ENCODE data around the gene SLC22A3.

Gene SLC22A3

DNA sequence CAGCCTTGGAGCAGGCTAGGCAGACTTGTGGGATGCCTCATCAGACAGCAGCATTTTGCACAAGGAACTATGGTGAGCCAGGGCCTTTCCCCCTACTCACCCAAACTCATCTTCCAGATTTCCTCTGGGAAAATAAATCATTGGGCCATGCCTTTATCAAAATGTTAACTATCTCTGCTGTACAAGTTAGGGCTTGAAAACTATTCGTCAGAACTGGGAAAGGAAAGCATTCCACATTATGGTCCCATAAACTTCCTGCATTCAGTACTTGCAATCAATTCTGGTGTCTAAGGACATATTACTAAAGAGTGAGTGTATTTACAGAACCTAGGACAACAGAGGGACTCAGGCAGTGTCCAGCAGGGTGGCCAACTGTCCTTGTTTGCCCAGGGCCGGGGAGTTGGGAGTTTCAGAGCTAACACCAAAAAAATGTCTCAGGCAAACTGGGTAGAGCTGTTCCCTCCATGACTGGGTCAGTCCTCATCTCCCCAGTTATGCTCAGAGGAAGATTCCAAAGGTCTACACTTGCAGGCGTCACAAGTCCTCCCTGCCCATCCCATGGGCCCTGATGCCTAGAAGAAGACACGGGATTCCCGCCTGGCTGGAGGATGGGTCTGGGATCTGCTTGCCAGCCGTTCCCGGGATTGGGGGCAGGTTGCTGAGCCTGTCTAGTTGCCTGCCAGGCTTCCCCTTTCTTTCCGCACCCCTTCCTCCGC is 72.2 kb downstream of the SLC22A3 start:
- no peak for DNase-seq (ENCODE audit: low read depth)
- no peak overlapping the region for H3K4me3 ChIP-seq (replicated peaks; ENCODE audit: low read depth, low read length)
- TF ChIP-seq, protein P1, sequence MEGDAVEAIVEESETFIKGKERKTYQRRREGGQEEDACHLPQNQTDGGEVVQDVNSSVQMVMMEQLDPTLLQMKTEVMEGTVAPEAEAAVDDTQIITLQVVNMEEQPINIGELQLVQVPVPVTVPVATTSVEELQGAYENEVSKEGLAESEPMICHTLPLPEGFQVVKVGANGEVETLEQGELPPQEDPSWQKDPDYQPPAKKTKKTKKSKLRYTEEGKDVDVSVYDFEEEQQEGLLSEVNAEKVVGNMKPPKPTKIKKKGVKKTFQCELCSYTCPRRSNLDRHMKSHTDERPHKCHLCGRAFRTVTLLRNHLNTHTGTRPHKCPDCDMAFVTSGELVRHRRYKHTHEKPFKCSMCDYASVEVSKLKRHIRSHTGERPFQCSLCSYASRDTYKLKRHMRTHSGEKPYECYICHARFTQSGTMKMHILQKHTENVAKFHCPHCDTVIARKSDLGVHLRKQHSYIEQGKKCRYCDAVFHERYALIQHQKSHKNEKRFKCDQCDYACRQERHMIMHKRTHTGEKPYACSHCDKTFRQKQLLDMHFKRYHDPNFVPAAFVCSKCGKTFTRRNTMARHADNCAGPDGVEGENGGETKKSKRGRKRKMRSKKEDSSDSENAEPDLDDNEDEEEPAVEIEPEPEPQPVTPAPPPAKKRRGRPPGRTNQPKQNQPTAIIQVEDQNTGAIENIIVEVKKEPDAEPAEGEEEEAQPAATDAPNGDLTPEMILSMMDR (IDR thresholded peaks at IDR 0.05; ENCODE audit: low read length, missing control alignments): no peak

DNA sequence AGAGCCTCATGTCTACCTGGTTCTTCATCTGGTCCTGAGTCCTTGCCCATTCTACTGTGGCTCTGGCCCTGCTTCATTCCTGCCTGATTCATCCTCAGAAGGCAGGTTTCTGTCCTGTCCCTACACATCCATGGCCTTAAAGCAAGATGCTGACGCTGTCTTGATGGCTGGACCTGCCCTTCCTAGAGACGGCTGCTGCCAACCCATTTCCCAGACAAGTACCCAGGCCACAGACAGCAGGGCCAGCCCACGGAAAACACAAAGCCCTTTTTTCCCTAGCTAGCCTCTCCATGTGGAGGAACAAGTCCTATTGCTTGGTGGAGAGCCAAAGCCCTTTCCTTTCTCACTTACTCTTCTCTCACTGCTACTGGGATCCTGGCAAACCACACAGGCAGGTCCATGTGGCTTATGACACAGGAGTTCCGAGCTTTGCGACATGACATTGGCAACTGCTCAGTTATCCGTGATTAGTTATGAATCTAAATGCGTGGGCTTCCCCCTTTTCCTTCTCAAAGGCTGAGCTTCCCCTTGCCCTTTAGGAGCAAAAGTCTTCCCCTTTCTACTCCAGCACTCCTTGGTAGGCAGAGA is 72.9 kb downstream of the SLC22A3 start:
- TF ChIP-seq, protein P1 (IDR thresholded peaks at IDR 0.05; ENCODE audit: low read length, missing control alignments): no peak
- peak; percentile 45 for DNase-seq (ENCODE audit: low read depth)
- no peak overlapping the region for H3K4me3 ChIP-seq (replicated peaks; ENCODE audit: low read depth, low read length)

DNA sequence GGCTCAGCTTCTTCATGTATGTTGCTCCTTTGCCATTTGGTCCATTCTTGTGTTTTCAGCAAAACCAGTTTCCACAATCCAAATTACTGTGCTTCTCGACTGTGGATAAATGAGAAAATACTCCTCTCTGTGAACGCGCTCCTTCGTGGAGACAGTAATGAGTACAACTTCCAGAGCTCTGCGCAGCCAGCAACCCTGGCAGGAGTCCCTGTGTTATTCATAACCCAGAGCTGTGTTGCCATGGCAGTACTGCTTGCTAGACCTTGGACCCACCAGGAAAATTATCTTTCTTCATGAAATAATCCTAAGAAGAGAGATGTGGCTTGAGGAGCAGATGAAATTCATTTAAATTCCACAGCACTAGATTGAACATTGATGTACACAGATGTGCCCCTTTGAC is 73.7 kb downstream of the SLC22A3 start:
- TF ChIP-seq, protein P1 (IDR thresholded peaks at IDR 0.05; ENCODE audit: low read length, missing control alignments): no peak
- no peak overlapping the region for H3K4me3 ChIP-seq (replicated peaks; ENCODE audit: low read depth, low read length)
- peak; percentile 83 for DNase-seq (ENCODE audit: low read depth)

DNA sequence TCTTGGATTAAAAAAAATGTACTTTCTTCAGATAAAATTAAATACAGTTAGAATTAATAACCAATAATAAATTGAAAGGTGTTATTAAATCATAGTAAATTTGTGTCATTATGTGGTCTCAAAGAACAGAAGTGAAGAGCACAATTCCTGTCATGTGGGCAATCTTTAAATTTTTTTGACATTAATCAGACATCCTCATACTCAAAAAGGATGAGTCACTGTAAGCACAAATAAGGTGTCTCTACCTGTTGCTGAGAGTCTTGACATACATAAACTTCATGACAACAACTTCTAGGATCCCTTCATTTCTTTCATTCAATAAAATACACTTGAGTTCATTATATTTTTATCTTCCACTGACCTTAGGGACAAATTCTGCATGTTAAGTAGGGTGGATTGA is 76.1 kb downstream of the SLC22A3 start:
- TF ChIP-seq, protein P1 (IDR thresholded peaks at IDR 0.05; ENCODE audit: low read length, missing control alignments): no peak
- no peak for DNase-seq (ENCODE audit: low read depth)
- H3K4me3 ChIP-seq (replicated peaks; ENCODE audit: low read depth, low read length): no peak overlapping the region

DNA sequence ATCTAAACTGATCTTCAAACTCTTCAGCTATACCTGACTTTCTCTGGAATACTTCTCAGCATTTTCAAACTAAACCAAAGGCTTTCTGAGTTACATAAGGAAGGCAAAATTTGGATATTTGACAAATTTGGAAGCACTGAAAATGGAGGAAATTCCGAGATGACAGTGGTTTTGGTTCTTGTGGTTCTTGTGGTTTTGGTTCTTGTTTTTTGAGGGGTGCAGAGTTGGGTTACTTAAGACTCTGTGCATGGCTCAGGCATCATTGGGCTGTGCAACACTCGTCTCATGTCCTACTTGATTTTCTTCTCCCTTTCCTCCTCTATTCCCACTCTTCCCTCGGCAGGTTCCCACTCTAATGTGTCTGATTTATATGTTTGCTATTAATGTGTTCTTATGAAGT is 78.0 kb downstream of the SLC22A3 start:
- H3K4me3 ChIP-seq (replicated peaks; ENCODE audit: low read depth, low read length): no peak overlapping the region
- no peak for DNase-seq (ENCODE audit: low read depth)
- TF ChIP-seq, protein P1 (IDR thresholded peaks at IDR 0.05; ENCODE audit: low read length, missing control alignments): no peak

DNA sequence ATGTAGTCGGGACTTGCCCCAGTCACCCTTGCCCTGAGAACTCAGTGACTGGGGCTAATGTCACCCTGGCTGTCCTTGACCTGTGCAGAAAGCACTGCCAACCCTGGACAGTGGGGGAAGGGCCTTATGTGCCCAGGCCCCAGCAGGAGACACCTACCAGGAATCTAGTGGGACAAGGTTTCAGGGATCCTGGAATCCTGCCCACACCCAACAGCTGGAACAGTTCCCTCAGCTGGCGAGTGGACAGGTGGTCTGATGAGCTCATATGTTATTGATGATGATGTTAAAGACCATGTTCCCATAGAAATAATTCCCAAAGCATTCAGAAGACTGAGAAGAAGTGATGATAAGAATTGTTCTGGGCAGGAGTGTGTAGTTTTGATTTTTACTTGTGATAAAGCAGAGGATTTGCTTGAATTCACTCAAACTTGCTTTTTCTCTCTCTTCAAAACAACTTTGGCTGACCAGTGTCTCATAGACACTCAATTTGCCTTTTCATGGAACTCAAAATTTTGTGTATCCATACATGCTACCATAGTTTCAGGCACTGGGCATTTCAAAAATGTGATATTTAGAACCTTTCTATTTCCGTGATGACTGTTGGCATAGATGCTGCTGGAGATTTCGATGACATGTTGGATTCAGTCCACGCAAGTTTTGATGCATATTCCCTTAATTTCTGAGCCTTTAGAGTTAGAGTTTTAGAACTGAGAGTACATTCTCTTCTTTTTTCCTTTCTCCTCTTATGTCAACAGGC is 79.3 kb downstream of the SLC22A3 start:
- H3K4me3 ChIP-seq (replicated peaks; ENCODE audit: low read depth, low read length): no peak overlapping the region
- peak; percentile 69 for DNase-seq (ENCODE audit: low read depth)
- TF ChIP-seq, protein P1 (IDR thresholded peaks at IDR 0.05; ENCODE audit: low read length, missing control alignments): no peak

All from fibroblast of pulmonary artery (primary cell).